ENCODE data around the gene BICC1.

Gene BICC1

GRCh38 chr10:58515291-58515941, 2.7 kb downstream of the BICC1 start:
- DNase-seq, result no peak

- no peak for DNase-seq
These were observed 3.4 kb downstream of the BICC1 start for GRCh38 chr10:58516119-58516518.

GRCh38 chr10:58516671-58517070, 4.0 kb downstream of the BICC1 start:
- DNase-seq, result no peak

GRCh38 chr10:58517081-58517480, 4.4 kb downstream of the BICC1 start:
- no peak for DNase-seq

GRCh38 chr10:58517491-58518355, 5.1 kb downstream of the BICC1 start:
- DNase-seq, result no peak

GRCh38 chr10:58518775-58519174, 6.1 kb downstream of the BICC1 start:
- DNase-seq, result no peak

- no peak for DNase-seq
These were observed 16.5 kb downstream of the BICC1 start for GRCh38 chr10:58529077-58529728.

GRCh38 chr10:58531084-58531695, 18.5 kb downstream of the BICC1 start:
- no peak for DNase-seq

GRCh38 chr10:58535311-58535710, 22.6 kb downstream of the BICC1 start:
- no peak for DNase-seq

GRCh38 chr10:58543141-58543540, 30.5 kb downstream of the BICC1 start:
- DNase-seq, result no peak

- DNase-seq, result no peak
These were observed 31.5 kb downstream of the BICC1 start for GRCh38 chr10:58544135-58544534.

- DNase-seq, result no peak
These were observed 32.8 kb downstream of the BICC1 start for GRCh38 chr10:58545427-58545826.

GRCh38 chr10:58546137-58546536, 33.5 kb downstream of the BICC1 start:
- DNase-seq, result no peak

- DNase-seq, result no peak
These were observed 34.2 kb downstream of the BICC1 start for GRCh38 chr10:58546722-58547445.

GRCh38 chr10:58547963-58548362, 35.3 kb downstream of the BICC1 start:
- no peak for DNase-seq

- no peak for DNase-seq
These were observed 41.6 kb downstream of the BICC1 start for GRCh38 chr10:58554316-58554715.

- DNase-seq, result no peak
These were observed 42.7 kb downstream of the BICC1 start for GRCh38 chr10:58555170-58555929.

GRCh38 chr10:58555930-58556311, 43.2 kb downstream of the BICC1 start:
- DNase-seq, result no peak

- no peak for DNase-seq
These were observed 44.0 kb downstream of the BICC1 start for GRCh38 chr10:58556516-58557165.

GRCh38 chr10:58557714-58558113, 45.0 kb downstream of the BICC1 start:
- DNase-seq, result no peak

GRCh38 chr10:58560068-58560467, 47.4 kb downstream of the BICC1 start:
- no peak for DNase-seq
